ENCODE measurements around the gene LAMB4.

The LAMB4 gene

GRCh38 chr7:108078211-108078673, 51.9 kb downstream of the LAMB4 start:
- DNase-seq: no peak

- DNase-seq: no peak
These were observed 52.5 kb downstream of the LAMB4 start for GRCh38 chr7:108077709-108078108.

- DNase-seq: no peak
These were observed 54.0 kb downstream of the LAMB4 start for GRCh38 chr7:108076156-108076555.

GRCh38 chr7:108073305-108074070, 56.7 kb downstream of the LAMB4 start:
- DNase-seq: no peak

- no peak for DNase-seq
These were observed 57.4 kb downstream of the LAMB4 start for GRCh38 chr7:108072739-108073138.

GRCh38 chr7:108072116-108072515, 58.0 kb downstream of the LAMB4 start:
- no peak for DNase-seq

- no peak for DNase-seq
These were observed 58.6 kb downstream of the LAMB4 start for GRCh38 chr7:108071551-108071950.

GRCh38 chr7:108069646-108070045, 60.5 kb downstream of the LAMB4 start:
- DNase-seq: no peak

- DNase-seq: no peak
These were observed 62.3 kb downstream of the LAMB4 start for GRCh38 chr7:108067844-108068243.

GRCh38 chr7:108066486-108066885, 63.7 kb downstream of the LAMB4 start:
- no peak for DNase-seq

- no peak for DNase-seq
These were observed 66.6 kb downstream of the LAMB4 start for GRCh38 chr7:108063520-108063933.

GRCh38 chr7:108062250-108063014, 67.7 kb downstream of the LAMB4 start:
- no peak for DNase-seq

GRCh38 chr7:108059526-108059925, 70.6 kb downstream of the LAMB4 start:
- DNase-seq: no peak

GRCh38 chr7:108057951-108058481, 72.1 kb downstream of the LAMB4 start:
- no peak for DNase-seq

- no peak for DNase-seq
These were observed 74.5 kb downstream of the LAMB4 start for GRCh38 chr7:108055611-108056021.

GRCh38 chr7:108054537-108054936, 75.6 kb downstream of the LAMB4 start:
- DNase-seq: no peak

GRCh38 chr7:108053250-108053649, 76.9 kb downstream of the LAMB4 start:
- DNase-seq: no peak

GRCh38 chr7:108051454-108051853, 78.7 kb downstream of the LAMB4 start:
- DNase-seq: no peak

- no peak for DNase-seq
These were observed 80.2 kb downstream of the LAMB4 start for GRCh38 chr7:108049962-108050361.

- DNase-seq: no peak
These were observed 81.7 kb downstream of the LAMB4 start for GRCh38 chr7:108048422-108048821.

GRCh38 chr7:108046952-108047506, 83.1 kb downstream of the LAMB4 start:
- no peak for DNase-seq

GRCh38 chr7:108045669-108046068, 84.5 kb downstream of the LAMB4 start:
- DNase-seq: no peak

GRCh38 chr7:108045154-108045553, 85.0 kb downstream of the LAMB4 start:
- no peak for DNase-seq

- no peak for DNase-seq
These were observed 85.8 kb downstream of the LAMB4 start for GRCh38 chr7:108044345-108044744.

Measured in stimulated activated CD4-positive, alpha-beta T cell treated with anti-CD3 and anti-CD28 coated beads, Interleukin-2, amount 100 ng/mL, for 24 hours (primary cell).